NCI-H1417 treated with DMSO at 0.1 percent for 48 hours (cell line): ENCODE results near the gene ZCCHC17.

Experiments
- DNase-seq: peaks from one replicate; lab custom pipeline; 2025; lab: John Stamatoyannopoulos, UW

The ZCCHC17 gene

GRCh38 chr1:31394584-31395193 is 97.9 kb downstream of the ZCCHC17 start:
- peak; percentile 39 for DNase-seq

- DNase-seq, result no peak
These were observed 100.0 kb downstream of the ZCCHC17 start for GRCh38 chr1:31396633-31397351.

GRCh38 chr1:31397360-31398095 is 100.7 kb downstream of the ZCCHC17 start:
- no peak for DNase-seq

GRCh38 chr1:31398246-31398645 is 101.4 kb downstream of the ZCCHC17 start:
- DNase-seq, result no peak

GRCh38 chr1:31399976-31400375 is 103.1 kb downstream of the ZCCHC17 start:
- no peak for DNase-seq

- no peak for DNase-seq
These were observed 103.6 kb downstream of the ZCCHC17 start for GRCh38 chr1:31400393-31400792.

GRCh38 chr1:31401241-31401640 is 104.4 kb downstream of the ZCCHC17 start:
- no peak for DNase-seq

GRCh38 chr1:31405578-31406245 is 108.9 kb downstream of the ZCCHC17 start:
- DNase-seq, result no peak

GRCh38 chr1:31407029-31407626 is 110.3 kb downstream of the ZCCHC17 start:
- no peak for DNase-seq

GRCh38 chr1:31408788-31409318 is 112.0 kb downstream of the ZCCHC17 start:
- no peak for DNase-seq

- no peak for DNase-seq
These were observed 113.4 kb downstream of the ZCCHC17 start for GRCh38 chr1:31409946-31410858.

- no peak for DNase-seq
These were observed 114.0 kb downstream of the ZCCHC17 start for GRCh38 chr1:31410871-31411270.

GRCh38 chr1:31412205-31412604 is 115.4 kb downstream of the ZCCHC17 start:
- DNase-seq, result no peak

- DNase-seq, result no peak
These were observed 116.0 kb downstream of the ZCCHC17 start, which contains the start of gene SERINC2 for GRCh38 chr1:31412732-31413404. SERINC2 (plus strand) TSS chr1:31413213; CDS start chr1:31413266, 53 bp downstream.

- no peak for DNase-seq
These were observed 116.7 kb downstream of the ZCCHC17 start for GRCh38 chr1:31413405-31414001.
